Rectal smooth muscle tissue (tissue), 1 donor: ENCODE data around the gene CACNA1A.

Experiments used
- H3K27ac ChIP-seq: one replicate; pipeline ENCODE4 v1.7.0; 2013; ENCODE audit warnings: low read depth, low read length, inconsistent platforms
- H3K27me3 ChIP-seq: one replicate; pipeline ENCODE4 v1.7.0; 2013; ENCODE audit warnings: low read length; ENCODE audit not compliant: control insufficient read depth, insufficient read depth
- H3K36me3 ChIP-seq: one replicate; pipeline ENCODE4 v1.7.0; 2013; ENCODE audit warnings: low read length; ENCODE audit not compliant: control insufficient read depth, insufficient read depth
- H3K4me1 ChIP-seq: one replicate; pipeline ENCODE4 v1.7.0; 2013; ENCODE audit warnings: low read length; ENCODE audit not compliant: control insufficient read depth, insufficient read depth
- H3K4me3 ChIP-seq: one replicate; pipeline ENCODE4 v1.7.0; 2013; ENCODE audit warnings: low read length
- H3K9ac ChIP-seq: one replicate; pipeline ENCODE4 v1.7.0; 2013; ENCODE audit warnings: low read length

CACNA1A gene

GRCh38 chr19:13286195-13286985, 219.9 kb downstream of the CACNA1A start:
- Histone ChIP-seq H3K4me3 (no peak overlapping the region), H3K36me3 (no peaks in the 10 kb centered on the region), H3K4me1 (no peaks in the 10 kb centered on the region), H3K9ac (no peak overlapping the region), H3K27ac (no peak overlapping the region), H3K27me3 (peaks cover 2% of the 10 kb centered on the region)

- Histone ChIP-seq H3K36me3 (no peaks in the 10 kb centered on the region), H3K9ac (no peak overlapping the region), H3K27ac (no peak overlapping the region), H3K4me1 (no peaks in the 10 kb centered on the region), H3K4me3 (no peak overlapping the region), H3K27me3 (peaks cover 2% of the 10 kb centered on the region)
Measured at GRCh38 chr19:13284929-13285928, 221.1 kb downstream of the CACNA1A start.

GRCh38 chr19:13283871-13284270, 222.4 kb downstream of the CACNA1A start:
- H3K9ac ChIP-seq = no peak overlapping the region
- H3K27me3 ChIP-seq = peaks cover 2% of the 10 kb centered on the region
- H3K36me3 ChIP-seq = no peaks in the 10 kb centered on the region
- H3K27ac ChIP-seq = no peak overlapping the region
- H3K4me1 ChIP-seq = no peaks in the 10 kb centered on the region
- no peak overlapping the region for H3K4me3 ChIP-seq

- Histone ChIP-seq H3K36me3 (no peaks in the 10 kb centered on the region), H3K9ac (no peak overlapping the region), H3K27ac (no peak overlapping the region), H3K4me3 (no peak overlapping the region), H3K4me1 (no peaks in the 10 kb centered on the region), H3K27me3 (peaks cover 2% of the 10 kb centered on the region)
Measured at GRCh38 chr19:13282486-13283065, 223.7 kb downstream of the CACNA1A start.

GRCh38 chr19:13281567-13282291, 224.6 kb downstream of the CACNA1A start:
- H3K36me3 ChIP-seq = no peaks in the 10 kb centered on the region
- peaks cover 2% of the 10 kb centered on the region for H3K27me3 ChIP-seq
- H3K9ac ChIP-seq = no peak overlapping the region
- H3K4me1 ChIP-seq = no peaks in the 10 kb centered on the region
- H3K27ac ChIP-seq = no peak overlapping the region
- no peak overlapping the region for H3K4me3 ChIP-seq

GRCh38 chr19:13277104-13277809, 229.0 kb downstream of the CACNA1A start:
- H3K27ac ChIP-seq = no peak overlapping the region
- no peaks in the 10 kb centered on the region for H3K27me3 ChIP-seq
- no peak overlapping the region for H3K9ac ChIP-seq
- H3K4me3 ChIP-seq = peak overlapping the region; percentile 8
- H3K36me3 ChIP-seq = no peaks in the 10 kb centered on the region
- no peaks in the 10 kb centered on the region for H3K4me1 ChIP-seq

GRCh38 chr19:13275016-13275722, 231.1 kb downstream of the CACNA1A start:
- Histone ChIP-seq H3K27me3 (no peaks in the 10 kb centered on the region), H3K27ac (no peak overlapping the region), H3K4me3 (no peak overlapping the region), H3K4me1 (no peaks in the 10 kb centered on the region), H3K36me3 (no peaks in the 10 kb centered on the region), H3K9ac (no peak overlapping the region)

- Histone ChIP-seq H3K27me3 (no peaks in the 10 kb centered on the region), H3K4me3 (no peak overlapping the region), H3K4me1 (no peaks in the 10 kb centered on the region), H3K27ac (no peak overlapping the region), H3K36me3 (no peaks in the 10 kb centered on the region), H3K9ac (no peak overlapping the region)
Measured at GRCh38 chr19:13270514-13271105, 235.7 kb downstream of the CACNA1A start.

- Histone ChIP-seq H3K4me3 (no peak overlapping the region), H3K4me1 (no peaks in the 10 kb centered on the region), H3K27ac (no peak overlapping the region), H3K36me3 (no peaks in the 10 kb centered on the region), H3K9ac (no peak overlapping the region), H3K27me3 (no peaks in the 10 kb centered on the region)
Measured at GRCh38 chr19:13269348-13269747, 236.9 kb downstream of the CACNA1A start.

GRCh38 chr19:13267889-13268288, 238.4 kb downstream of the CACNA1A start:
- H3K27me3 ChIP-seq = no peaks in the 10 kb centered on the region
- no peaks in the 10 kb centered on the region for H3K4me1 ChIP-seq
- H3K36me3 ChIP-seq = no peaks in the 10 kb centered on the region
- H3K9ac ChIP-seq = no peak overlapping the region
- no peak overlapping the region for H3K27ac ChIP-seq
- H3K4me3 ChIP-seq = no peak overlapping the region

GRCh38 chr19:13267131-13267530, 239.1 kb downstream of the CACNA1A start:
- H3K36me3 ChIP-seq = no peaks in the 10 kb centered on the region
- no peaks in the 10 kb centered on the region for H3K4me1 ChIP-seq
- no peaks in the 10 kb centered on the region for H3K27me3 ChIP-seq
- H3K4me3 ChIP-seq = no peak overlapping the region
- H3K9ac ChIP-seq = no peak overlapping the region
- no peak overlapping the region for H3K27ac ChIP-seq
